B cell (primary cell): Measurements from ENCODE around the gene ZNF428.
"Not testable (repeated sequence)": the region's sequence is repeated elsewhere in the genome, so short reads cannot be mapped to it uniquely, and the experiment has no call there.

Experiments used
- CTCF ChIP-seq: fragments of 200-600 bp; IDR thresholded peaks from one replicate; pipeline ENCODE4 v1.8.0; 2022; ENCODE audit warnings: antibody characterized with exemption, mild to moderate bottlenecking
- EZH2 ChIP-seq: IDR thresholded peaks from 2 replicates; pipeline ENCODE4 v1.6.1; 2012; ENCODE audit warnings: borderline replicate concordance, low read depth, mild to moderate bottlenecking, moderate library complexity, low read length; ENCODE audit not compliant: insufficient read depth, poor library complexity, severe bottlenecking

- not testable (repeated sequence) for TF ChIP-seq CTCF, EZH2
Measured at GRCh38 chr19:43650276-43650675, 30.8 kb upstream of the ZNF428 start.
